Measurements from ENCODE around the gene BRD2. TPM values are rescaled to one million over a fixed set of nuclear protein-coding genes. Genes with fewer than 3 reads are reported as not detected.

Gene BRD2
- total RNA-seq, 1 donor from 2014 or later, result 64.1 TPM

- ATAC-seq, result no peak
- DNase-seq (ENCODE audit: missing footprints), result no peak
- intact Hi-C loops (cut with DNase I), result no loop called here
These were observed 21.5 kb upstream of the BRD2 start for GRCh38 chr6:32946893-32947292.

- ATAC-seq, result no peak
These were observed 20.6 kb upstream of the BRD2 start for GRCh38 chr6:32947552-32948465.

DNA sequence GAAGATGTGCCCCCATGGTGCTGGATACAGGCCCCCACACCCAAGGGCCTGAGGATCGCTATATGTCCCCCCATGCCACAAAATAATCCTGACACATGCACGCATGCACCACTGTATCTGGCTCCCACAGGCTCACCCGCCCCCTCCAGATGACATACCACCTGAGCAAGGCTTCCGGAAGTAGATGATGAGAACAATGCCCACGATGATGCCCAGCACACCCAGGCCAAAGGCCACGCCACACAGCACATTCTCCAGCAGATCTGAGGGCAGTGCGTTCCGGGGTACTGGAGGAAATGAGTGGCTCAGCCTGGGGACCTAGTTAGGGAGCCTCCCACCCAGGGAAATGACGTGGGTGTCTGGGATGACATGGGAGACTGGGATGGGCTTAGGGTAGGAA, 19.3 kb upstream of the BRD2 start:
- DNase-seq (ENCODE audit: missing footprints) (no peak), ATAC-seq (no peak)
- intact Hi-C loops (cut with DNase I), result no loop called here

More at GRCh38 chr6:32947552-32948465, 20.6 kb upstream of the BRD2 start:
- no peak for DNase-seq (ENCODE audit: missing footprints)
- intact Hi-C loops (cut with DNase I), result no loop called here

DNA sequence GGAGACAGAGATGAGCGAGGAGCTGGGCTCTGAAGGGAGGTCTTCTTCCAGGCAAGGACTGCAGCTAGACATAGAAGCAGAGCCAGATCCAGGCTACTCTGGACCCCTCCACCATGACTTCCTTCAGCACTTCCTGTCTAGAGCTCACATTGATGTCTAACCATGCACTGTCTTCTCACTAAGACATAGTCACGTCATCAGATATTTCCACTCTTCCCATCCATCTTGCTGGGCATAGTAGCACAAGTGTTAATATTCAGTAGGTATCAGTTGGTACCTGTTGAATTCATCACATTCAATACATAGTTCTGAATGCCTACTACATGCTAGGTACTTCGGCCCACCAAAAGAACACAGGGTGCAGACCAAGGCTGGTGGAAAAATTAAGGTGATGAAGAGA, 18.4 kb upstream of the BRD2 start:
- DNase-seq (ENCODE audit: missing footprints), result no peak
- intact Hi-C loops (cut with DNase I), result no loop called here
- ATAC-seq, result no peak

DNA sequence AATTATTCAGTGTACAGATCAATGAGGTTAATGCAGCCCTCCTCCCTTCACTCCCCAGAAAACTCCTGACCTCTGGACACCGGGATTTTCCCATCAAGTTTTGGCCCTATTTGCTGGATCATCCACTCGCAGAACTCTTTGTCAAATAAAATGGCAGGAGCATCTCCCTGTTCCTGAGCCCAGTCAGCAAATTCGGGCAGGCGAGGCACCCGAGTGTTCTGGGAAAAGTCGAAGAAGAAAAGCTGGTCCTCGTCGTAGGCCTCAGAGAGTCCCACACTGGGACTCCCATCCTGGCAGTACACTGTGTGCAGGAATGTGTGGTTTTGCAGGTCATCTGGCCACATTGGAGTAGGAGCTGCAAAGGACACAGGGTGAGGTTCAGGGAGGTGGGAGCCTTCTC, 17.9 kb upstream of the BRD2 start:
- DNase-seq (ENCODE audit: missing footprints), result no peak
- ATAC-seq, result no peak
- intact Hi-C loops (cut with DNase I), result no loop called here

- DNase-seq (ENCODE audit: missing footprints) (peak; percentile 87), ATAC-seq (peak; percentile 99)
- intact Hi-C loops (cut with DNase I), result loop anchor here (2.0 kb wide), 2 partner anchors 18 to 58 kb away; no protein-coding TSS in a partner anchor
These were observed 15.3 kb upstream of the BRD2 start, which contains the start of gene HLA-DMA for GRCh38 chr6:32952817-32953739. Gene HLA-DMA, minus strand, starts transcription at chr6:32953097. Its CDS starts 61 bp downstream, at chr6:32953036.

DNA sequence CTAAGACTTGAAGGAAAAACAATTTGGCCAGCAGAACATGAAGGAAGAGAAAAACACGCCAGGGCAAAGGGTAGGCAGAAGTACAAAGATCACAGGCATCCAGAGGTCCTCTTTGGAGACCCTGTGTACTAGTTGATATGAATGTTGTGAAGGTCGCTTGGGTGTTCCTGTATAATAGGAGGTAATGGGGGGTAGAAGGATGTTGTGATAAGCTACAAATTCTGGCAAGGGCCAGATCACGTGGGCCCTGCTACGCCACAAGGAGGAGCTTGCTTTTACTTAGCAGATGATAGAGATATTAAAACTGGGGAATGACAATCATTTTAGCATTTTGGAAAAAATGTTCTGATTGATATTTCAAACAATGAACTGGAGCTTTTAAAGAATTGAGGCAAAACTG, 14.6 kb upstream of the BRD2 start:
- ATAC-seq (no peak), DNase-seq (ENCODE audit: missing footprints) (no peak)
- intact Hi-C loops (cut with DNase I), result loop anchor here (2.0 kb wide), 2 partner anchors 19 to 59 kb away; no protein-coding TSS in a partner anchor

DNA sequence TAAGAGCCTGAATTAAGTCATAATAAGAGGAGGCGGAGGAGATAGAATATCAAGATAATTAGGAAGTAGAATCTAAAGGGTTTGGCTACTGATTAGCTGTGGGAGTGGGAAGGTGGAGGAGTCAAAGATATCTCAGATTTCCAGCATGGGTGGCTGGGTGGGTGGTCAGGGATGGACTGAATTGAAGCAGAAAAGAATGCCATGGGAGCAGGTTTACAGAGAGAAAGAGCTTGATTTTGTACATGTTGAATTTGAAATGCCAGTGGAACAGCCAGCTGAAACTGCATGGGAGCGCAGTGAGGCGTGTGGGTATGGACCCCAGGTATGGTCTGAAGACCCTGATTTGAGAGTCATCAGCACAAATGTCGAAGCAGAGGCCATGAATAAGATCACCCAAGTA, 14.1 kb upstream of the BRD2 start:
- intact Hi-C loops (cut with DNase I), result no loop called here
- ATAC-seq (no peak), DNase-seq (ENCODE audit: missing footprints) (no peak)

- intact Hi-C loops (cut with DNase I), result no loop called here
- ATAC-seq (no peak), DNase-seq (ENCODE audit: missing footprints) (no peak)
These were observed 13.2 kb upstream of the BRD2 start for GRCh38 chr6:32954986-32955802.

DNA sequence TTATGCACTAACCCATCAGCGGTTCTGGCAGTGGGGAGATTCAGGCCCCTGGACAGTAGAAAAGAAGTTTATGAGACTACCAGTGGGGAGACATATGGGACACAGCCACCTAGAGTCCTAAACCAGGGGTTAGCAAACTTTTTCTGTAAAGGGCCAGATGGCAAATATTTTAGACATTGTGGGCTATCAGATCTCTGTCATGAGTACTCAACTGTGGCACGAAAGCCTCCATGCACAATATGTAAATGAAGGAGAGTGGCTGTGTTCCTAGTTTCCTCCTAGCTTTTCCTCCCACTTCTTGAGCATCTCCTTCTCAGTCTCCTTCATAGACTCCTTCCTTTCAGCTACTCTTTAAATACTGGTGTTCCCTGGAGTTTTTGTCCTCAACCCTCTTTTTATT, 12.2 kb upstream of the BRD2 start:
- ATAC-seq (no peak), DNase-seq (ENCODE audit: missing footprints) (no peak)
- intact Hi-C loops (cut with DNase I), result no loop called here

GRCh38 chr6:32960563-32960962, 7.8 kb upstream of the BRD2 start:
- DNase-seq (ENCODE audit: missing footprints) (no peak), ATAC-seq (no peak)
- intact Hi-C loops (cut with DNase I), result no loop called here

- intact Hi-C loops (cut with DNase I), result no loop called here
- no peak for DNase-seq (ENCODE audit: missing footprints)
- ATAC-seq, result no peak
These were observed 6.1 kb upstream of the BRD2 start for GRCh38 chr6:32962213-32962826.

- intact Hi-C loops (cut with DNase I), result no loop called here
- DNase-seq (ENCODE audit: missing footprints) (no peak), ATAC-seq (no peak)
These were observed 4.5 kb upstream of the BRD2 start for GRCh38 chr6:32963866-32964265.

DNA sequence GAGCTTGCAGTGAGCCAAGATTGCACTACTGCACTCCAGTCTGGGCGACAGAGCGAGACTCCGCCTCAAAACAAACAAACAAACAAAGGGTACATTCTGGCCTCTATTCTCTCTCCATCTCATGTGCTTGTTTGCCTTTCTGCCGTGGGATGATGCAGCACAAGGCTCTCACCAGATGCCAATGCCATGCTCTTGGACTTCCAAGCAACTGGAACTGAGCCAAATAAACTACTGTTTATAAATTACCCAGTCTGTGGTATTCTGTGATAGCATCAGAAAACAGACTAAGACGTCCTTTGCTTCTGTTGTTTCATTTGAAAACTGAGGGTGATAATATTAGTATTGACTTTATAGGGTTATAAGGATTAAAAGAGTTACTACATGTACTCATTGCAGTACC, 3.6 kb upstream of the BRD2 start:
- intact Hi-C loops (cut with DNase I), result loop anchor here (5.0 kb wide), 1 partner anchor 32 kb away; no protein-coding TSS in a partner anchor
- ATAC-seq (no peak), DNase-seq (ENCODE audit: missing footprints) (no peak)

- ATAC-seq (no peak), DNase-seq (ENCODE audit: missing footprints) (no peak)
- intact Hi-C loops (cut with DNase I), result loop anchor here (5.0 kb wide), 1 partner anchor 35 kb away; no protein-coding TSS in a partner anchor
These were observed 973 bp upstream of the BRD2 start for GRCh38 chr6:32967151-32968091.

GRCh38 chr6:32968867-32969684, 682 bp downstream of the BRD2 start:
- intact Hi-C loops (cut with DNase I), result loop anchor here (5.0 kb wide), 1 partner anchor 37 kb away; no protein-coding TSS in a partner anchor
- ATAC-seq (peak; percentile 33), DNase-seq (ENCODE audit: missing footprints) (peak; percentile 80)
